Hepatocyte (in vitro differentiated cells): ENCODE measurements around the gene NDC80.

Experiments
- CTCF ChIP-seq: fragments of 200-600 bp; sonication (generic); IDR thresholded peaks from 2 replicates; pipeline ENCODE4 v1.5.1; 2016; ENCODE audit warnings: antibody characterized with exemption, mild to moderate bottlenecking; ENCODE audit not compliant: poor library complexity
- EZH2 ChIP-seq: fragments of 200-600 bp; sonication (generic); IDR thresholded peaks from 2 replicates; pipeline ENCODE4 v1.6.1; 2016; ENCODE audit warnings: antibody characterized with exemption, mild to moderate bottlenecking, borderline replicate concordance
- EZH2phosphoT487 ChIP-seq: fragments of 200-600 bp; sonication (generic); IDR thresholded peaks from one replicate; pipeline ENCODE4 v1.6.1; 2018; ENCODE audit warnings: antibody characterized with exemption, mild to moderate bottlenecking, low read depth, moderate library complexity; ENCODE audit not compliant: unreplicated experiment, severe bottlenecking

- no peak for TF ChIP-seq CTCF
- TF ChIP-seq EZH2: no peak
- TF ChIP-seq EZH2phosphoT487: no peak
Measured at GRCh38 chr18:2532797-2533196, 38.6 kb upstream of the NDC80 start.
